T47D (cell line): ENCODE results near the gene MAP3K5.

Experiments
- DNase-seq, 2 experiments: peaks; one replicate each; pipeline versions ENCODE4 v3.0.0 to v3.0.0-alpha.2; 2011 to 2012; ENCODE audit warnings: low read depth in 1 of 2, low spot score in 1 of 2
- JUND ChIP-seq: IDR thresholded peaks from 2 replicates; pipeline ENCODE4 v1.6.1; 2012; ENCODE audit warnings: low read depth
- in situ Hi-C: cut with HindIII; loops from 2 replicates; pipeline ENCODE4 v1.10.0; 2016; ENCODE audit warnings: low sequenced_read_pairs, low pct_unique_long_range_greater_than_20kb

MAP3K5 gene

GRCh38 chr6:136551103-136551502 is 241.2 kb downstream of the MAP3K5 start:
- no peak for DNase-seq
- in situ Hi-C loops: no loop called here
- TF ChIP-seq JUND: no peak

GRCh38 chr6:136550330-136551071 is 241.8 kb downstream of the MAP3K5 start, which contains the start of gene MAP7:
Gene MAP7, minus strand, starts transcription at chr6:136550422. Its CDS starts 14 bp downstream, at chr6:136550408.
- peak; percentile 89 to 92 for DNase-seq
- no peak for TF ChIP-seq JUND
- in situ Hi-C loops: no loop called here

GRCh38 chr6:136550045-136550329 is 242.3 kb downstream of the MAP3K5 start:
- in situ Hi-C loops: no loop called here
- peak in 1 of 2 experiments; percentile 38 for DNase-seq
- TF ChIP-seq JUND: no peak

- in situ Hi-C loops: no loop called here
- TF ChIP-seq JUND: no peak
- peak in 1 of 2 experiments; percentile 23 for DNase-seq
These were observed 242.8 kb downstream of the MAP3K5 start for GRCh38 chr6:136549300-136550044.

GRCh38 chr6:136548582-136549299 is 243.5 kb downstream of the MAP3K5 start:
- no peak for TF ChIP-seq JUND
- in situ Hi-C loops: no loop called here
- DNase-seq: no peak

- in situ Hi-C loops: no loop called here
- no peak for DNase-seq
- no peak for TF ChIP-seq JUND
These were observed 244.4 kb downstream of the MAP3K5 start for GRCh38 chr6:136547871-136548270.

- no peak for TF ChIP-seq JUND
- in situ Hi-C loops: no loop called here
- peak; percentile 31 to 59 for DNase-seq
These were observed 244.9 kb downstream of the MAP3K5 start for GRCh38 chr6:136547336-136547735.

GRCh38 chr6:136546331-136546730 is 245.9 kb downstream of the MAP3K5 start:
- no peak for TF ChIP-seq JUND
- DNase-seq: no peak
- in situ Hi-C loops: no loop called here

- in situ Hi-C loops: no loop called here
These were observed 248.0 kb downstream of the MAP3K5 start for GRCh38 chr6:136544326-136544725.

GRCh38 chr6:136541395-136541794 is 250.9 kb downstream of the MAP3K5 start:
- no peak for TF ChIP-seq JUND
- in situ Hi-C loops: no loop called here

More at GRCh38 chr6:136544326-136544725, 248.0 kb downstream of the MAP3K5 start:
- no peak for DNase-seq
- TF ChIP-seq JUND: no peak

GRCh38 chr6:136539967-136540652 is 252.2 kb downstream of the MAP3K5 start:
- no peak for TF ChIP-seq JUND
- no peak for DNase-seq
- in situ Hi-C loops: no loop called here

More at GRCh38 chr6:136541395-136541794, 250.9 kb downstream of the MAP3K5 start:
- DNase-seq: no peak

GRCh38 chr6:136538836-136539235 is 253.4 kb downstream of the MAP3K5 start:
- no peak for TF ChIP-seq JUND
- no peak for DNase-seq
- in situ Hi-C loops: no loop called here
